CD1c-positive myeloid dendritic cell (primary cell): ENCODE results near the gene TTC22.

Experiments
- DNase-seq: peaks from one replicate; pipeline ENCODE4 v3.0.0-alpha.2; 2016; ENCODE audit errors: extremely low spot score

Gene TTC22

DNA sequence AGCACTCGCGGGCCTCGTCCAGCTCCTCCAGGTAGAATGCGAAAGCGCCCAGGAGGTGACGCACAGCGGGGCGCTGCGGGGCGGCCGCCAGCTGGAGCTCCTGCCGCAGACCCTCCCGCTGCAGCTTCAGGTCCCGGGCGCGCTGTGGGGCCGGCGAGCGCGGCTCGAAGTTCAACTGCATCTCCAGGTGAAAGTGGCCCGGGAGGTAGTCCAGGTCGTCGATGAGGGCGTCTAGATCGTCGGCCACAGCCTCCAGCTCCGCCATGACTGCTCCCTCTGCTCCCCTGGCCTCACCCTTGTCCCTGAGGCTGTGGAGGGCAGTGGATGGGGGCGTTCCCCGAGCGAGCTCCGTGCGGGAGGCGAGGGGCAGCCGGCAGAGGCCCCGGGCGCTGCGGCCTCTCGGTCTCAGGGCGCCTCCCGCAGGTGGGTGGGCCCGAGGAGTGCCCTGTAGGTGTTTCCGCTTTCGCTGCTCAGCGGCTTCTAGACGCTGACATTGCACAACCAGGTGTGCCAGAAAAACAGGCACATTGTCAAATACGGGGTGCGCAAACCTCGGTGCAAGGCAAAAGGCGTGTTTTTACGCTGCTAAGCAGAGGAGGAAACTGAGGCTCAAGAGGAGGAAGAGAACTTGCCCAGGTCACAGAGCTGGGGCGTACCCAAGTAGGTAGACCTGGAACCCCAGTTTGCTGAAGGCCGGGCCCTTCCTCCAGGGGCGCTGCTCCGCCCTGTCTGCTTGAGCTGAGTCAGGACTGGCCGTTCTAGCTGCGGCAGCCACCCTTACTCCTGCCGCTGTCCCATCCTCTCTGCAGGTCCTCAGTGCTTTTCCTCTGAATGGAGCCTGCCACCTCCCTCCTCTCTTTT, at the start of gene TTC22:
TSS of gene TTC22 (minus strand) at position 425 of the 861 bp plus-strand sequence. CDS start at position 265, 160 bp downstream.
- peak; percentile 51 for DNase-seq

DNA sequence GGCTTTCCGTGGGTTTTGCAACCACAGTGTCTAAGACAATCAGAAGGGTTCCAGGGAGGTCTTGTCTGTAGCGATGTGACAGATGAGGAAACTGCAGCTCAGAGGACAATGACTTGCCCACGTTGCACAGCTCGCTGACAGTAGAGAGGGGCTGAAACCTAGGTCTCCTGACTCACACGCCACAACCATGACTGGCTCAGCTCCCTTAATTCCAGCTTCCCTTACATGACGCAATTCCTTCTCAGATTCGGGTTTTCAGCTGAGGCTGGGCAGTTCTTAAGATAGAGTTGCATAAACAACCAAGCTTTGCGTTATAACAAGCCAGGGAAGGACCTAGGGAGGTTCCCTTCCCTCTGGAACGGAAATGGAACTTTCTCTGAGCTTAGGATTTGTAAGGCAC, 49.6 kb upstream of the TTC22 start:
- peak; percentile 32 for DNase-seq

DNA sequence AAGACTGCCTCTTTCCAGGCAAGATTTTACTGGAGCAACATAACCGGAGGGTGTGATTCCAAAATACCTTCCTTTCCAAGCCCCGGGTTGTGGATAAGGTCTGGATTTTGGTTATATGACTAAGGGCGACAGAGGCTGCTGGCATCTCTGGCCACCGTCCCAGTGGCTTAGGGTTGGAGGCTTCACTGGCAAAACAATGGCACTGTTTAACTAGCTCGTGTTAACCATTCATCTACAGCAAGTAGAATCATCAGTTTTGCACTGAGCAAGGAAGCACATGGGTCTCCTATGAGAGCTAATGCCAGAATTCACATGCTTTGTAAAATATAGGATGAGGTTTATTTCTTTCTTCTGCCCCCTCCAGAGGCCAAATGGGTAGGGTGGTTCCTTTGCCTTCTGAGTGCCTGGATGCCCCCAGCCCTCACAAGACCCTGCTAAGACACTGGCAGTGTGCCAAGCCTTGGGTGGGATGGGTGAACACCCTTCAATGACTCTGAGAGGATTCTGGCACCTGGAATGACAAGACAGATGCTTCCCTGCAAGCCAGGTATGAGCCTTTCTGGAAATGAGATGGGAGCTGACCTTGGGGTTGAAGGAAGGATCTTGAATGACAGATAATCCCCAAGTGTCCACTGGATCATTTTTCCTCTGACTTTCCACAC, 49.1 kb upstream of the TTC22 start:
- DNase-seq: no peak

DNA sequence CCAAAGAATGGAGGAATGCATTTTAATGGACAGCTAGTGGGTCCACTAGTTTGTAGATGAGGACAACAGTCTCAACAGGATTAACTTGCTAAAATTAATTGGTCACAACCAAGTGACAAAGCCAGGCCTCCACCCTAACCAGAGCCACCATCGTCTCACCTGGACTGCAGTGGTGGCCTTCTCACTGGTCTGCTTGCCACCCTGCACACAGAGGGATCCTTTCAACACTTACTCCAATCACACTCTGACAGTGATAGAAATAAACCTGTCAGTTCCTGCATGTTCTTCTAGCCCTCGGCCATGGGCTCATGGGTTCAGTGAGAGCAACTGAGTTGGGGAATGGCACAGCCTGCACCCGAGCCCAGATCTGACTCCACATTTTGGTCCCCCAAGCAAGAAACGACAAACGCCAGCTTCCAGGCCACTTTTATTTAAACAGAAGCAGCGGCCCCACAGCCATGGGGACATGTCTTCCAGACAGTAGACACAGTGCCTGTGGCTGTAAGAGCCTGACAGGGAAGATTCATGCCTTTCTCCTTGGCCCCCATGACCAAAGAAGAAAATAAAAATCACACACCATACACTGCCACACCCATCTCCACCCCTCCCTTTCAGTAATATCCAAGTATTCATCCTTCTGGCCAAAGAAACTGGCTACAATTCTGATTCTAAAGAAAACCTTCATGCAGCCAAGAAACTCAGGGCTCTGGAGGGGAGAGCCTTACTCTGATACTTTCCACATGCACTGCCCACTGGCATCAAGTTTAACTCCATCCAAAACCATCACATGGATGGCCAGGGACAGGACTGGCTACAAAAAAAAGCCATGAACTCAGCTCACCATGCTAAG, 48.3 kb upstream of the TTC22 start:
- no peak for DNase-seq

- DNase-seq: no peak
Observed at GRCh38 chr1:54848134-54848948, 47.2 kb upstream of the TTC22 start.

- DNase-seq: no peak
Observed at GRCh38 chr1:54846716-54847284, 45.7 kb upstream of the TTC22 start.

GRCh38 chr1:54846301-54846700, 45.2 kb upstream of the TTC22 start:
- no peak for DNase-seq

DNA sequence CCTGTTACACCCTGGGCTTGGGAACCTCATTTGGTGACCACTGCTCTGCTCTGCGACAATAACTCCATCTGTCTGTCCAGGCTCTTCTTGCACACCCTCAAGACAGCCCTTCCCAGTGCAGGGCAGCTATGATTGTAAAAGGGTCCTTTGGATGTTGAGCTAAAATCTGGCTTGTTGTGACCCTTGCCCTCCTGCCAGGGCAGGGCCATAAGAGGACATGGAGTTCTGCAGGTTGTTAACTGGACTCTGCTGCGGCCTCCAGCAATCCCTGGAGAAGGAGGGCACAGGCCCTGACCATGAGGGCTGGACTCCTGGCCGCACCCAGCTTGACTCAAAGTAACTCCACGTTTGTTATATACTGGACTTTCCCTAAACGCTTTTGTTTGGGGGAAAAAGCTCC, 44.6 kb upstream of the TTC22 start:
- DNase-seq: no peak

GRCh38 chr1:54844564-54844963, 43.4 kb upstream of the TTC22 start:
- DNase-seq: no peak

DNA sequence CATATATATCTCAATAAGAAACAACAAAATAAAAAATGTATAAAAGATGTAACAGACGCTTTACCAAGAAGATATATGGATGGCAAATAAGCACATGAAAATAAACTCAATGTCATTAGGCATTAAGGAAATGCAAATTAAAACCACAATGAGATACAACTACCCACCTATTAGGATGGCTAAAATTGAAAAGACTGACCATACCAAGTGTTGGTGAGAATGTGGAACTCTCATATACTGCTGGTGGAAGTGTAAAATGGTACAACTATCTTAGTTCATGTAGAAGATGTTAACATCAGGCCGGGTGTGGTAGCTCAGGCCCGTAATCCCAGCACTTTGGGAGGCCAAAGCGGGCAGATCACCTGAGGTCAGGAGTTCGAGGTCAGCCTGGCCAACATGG, 42.3 kb upstream of the TTC22 start:
- no peak for DNase-seq

- DNase-seq: no peak
Observed at GRCh38 chr1:54842963-54843362, 41.8 kb upstream of the TTC22 start.

GRCh38 chr1:54842206-54842915, 41.2 kb upstream of the TTC22 start:
- DNase-seq: no peak

GRCh38 chr1:54839824-54840223, 38.7 kb upstream of the TTC22 start:
- no peak for DNase-seq

DNA sequence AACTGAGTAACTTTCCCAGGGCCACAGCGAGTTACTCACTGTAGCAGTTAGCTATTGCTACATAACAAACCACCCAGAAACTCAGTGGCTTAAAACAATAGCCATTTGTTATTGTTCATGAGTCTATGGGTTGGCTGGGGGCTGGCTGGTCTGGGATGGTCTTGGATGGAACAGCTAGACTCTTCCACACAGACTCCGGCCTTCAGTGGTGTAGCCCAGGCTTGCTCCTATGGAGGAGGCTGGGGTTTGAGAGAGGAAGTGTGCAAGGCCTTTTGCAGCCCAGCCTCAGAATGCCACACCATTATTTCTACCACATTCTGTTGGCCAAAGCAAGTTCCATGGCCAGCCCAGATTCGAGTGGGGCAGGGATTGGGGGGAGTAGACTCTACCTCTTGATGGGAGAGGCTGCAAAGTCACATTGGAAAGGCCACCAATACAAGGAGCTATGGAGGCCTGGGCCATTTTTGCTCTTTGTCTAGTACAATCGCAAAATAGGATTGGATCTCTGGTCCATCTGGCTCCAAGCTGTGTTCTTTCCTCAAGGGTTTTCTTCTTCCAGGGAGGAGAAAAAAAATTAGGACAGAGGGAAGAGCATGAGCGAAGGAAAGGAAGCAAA, 37.5 kb upstream of the TTC22 start:
- no peak for DNase-seq

GRCh38 chr1:54837002-54837853, 36.1 kb upstream of the TTC22 start:
- DNase-seq: no peak

DNA sequence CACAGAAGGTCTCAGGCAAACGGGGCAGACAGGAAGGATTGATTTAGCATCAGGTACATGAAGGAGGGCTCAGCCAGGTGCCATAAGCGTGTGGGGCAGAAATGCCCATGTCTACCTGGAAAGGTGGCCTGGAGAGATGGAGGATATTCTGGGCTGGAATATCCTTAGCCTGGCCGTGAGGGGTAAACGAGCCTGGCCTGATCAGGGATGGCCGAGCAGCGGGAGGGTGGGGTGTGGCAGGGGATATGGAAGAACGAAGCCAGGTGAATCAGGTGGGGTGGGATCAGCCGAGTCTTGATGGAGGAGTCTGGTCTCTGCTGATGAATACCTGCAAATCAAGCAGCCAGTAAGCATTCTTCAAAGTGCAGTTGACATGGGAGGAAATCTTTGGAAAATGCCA, 35.5 kb upstream of the TTC22 start:
- DNase-seq: no peak

DNA sequence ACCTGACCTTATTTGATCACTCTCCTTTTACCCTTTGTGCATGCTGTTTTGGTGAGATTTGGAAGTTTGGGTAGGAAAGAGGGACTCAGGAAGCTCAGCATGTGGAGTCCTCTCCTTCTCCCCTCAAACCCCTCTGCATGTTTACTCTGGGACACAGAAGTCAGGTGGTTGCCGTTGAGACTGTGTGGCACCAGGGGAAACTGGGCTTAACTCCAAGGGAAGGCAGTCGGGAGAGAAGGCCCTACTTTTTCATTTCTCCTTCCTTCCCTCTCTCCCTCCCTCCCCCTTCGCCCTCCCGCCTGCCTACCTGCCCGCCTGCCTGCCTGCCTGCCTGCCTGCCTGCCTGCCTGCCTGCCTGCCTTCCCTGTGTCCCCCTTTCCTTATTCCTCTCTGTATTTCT, 34.8 kb upstream of the TTC22 start:
- no peak for DNase-seq

DNA sequence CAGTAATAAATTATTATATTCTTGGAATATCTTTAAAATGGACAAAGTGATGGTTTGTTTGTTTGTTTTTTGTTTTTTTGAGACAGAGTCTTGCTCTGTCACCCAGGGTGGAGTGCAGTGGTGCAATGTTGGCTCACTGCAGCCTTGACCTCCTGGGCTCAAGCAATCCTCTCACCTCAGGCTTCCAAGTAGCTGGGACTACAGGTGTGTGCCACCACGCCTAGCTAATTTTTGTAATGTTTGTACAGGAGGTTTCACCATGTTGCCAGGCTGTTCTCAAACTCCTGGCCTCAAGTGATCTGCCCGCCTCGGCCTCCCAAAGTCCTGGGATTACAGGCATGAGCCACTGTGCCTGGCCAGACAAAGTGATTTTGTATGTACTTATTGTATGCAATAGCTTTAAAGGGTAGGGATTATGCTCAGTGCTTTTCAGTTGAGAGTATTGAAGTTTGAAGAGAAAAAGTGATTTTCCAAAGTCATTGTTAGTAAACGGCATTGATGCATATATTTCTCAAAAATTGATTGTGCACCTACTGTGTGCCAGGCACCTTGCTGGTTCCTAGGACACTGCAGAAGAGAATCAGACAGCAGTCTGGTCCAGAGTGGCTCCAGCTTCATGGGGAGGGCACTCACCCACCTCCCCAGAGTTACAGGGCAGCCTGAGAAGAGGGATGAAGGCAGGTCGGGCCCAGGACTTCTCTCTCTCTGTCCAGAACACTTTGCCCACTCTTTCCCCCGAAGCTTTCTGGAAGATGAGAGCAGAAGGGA, 34.2 kb upstream of the TTC22 start:
- DNase-seq: no peak
